HG03378 (cell line): ENCODE data around the gene UBE2B.
"Not testable (repeated sequence)": the region's sequence is repeated elsewhere in the genome, so short reads cannot be mapped to it uniquely, and the experiment has no call there.

Source experiments
- ATAC-seq: cut with Tn5 transposase; IDR thresholded peaks from one replicate; pipeline ENCODE4 v1.9.1; 2021; ENCODE audit warnings: mild to moderate bottlenecking, moderate library complexity; ENCODE audit not compliant: unreplicated experiment

UBE2B gene

GRCh38 chr5:134370871-134371833, at the start of gene UBE2B:
UBE2B (plus strand) TSS chr5:134371569; CDS start chr5:134371596, 27 bp downstream.
- ATAC-seq, result peak; percentile 71

GRCh38 chr5:134327327-134327726, 44.0 kb upstream of the UBE2B start:
- ATAC-seq, result no peak

- ATAC-seq, result no peak
Measured at GRCh38 chr5:134328619-134329018, 42.8 kb upstream of the UBE2B start.

GRCh38 chr5:134336833-134337232, 34.5 kb upstream of the UBE2B start:
- ATAC-seq, result not testable (repeated sequence)

GRCh38 chr5:134343500-134343899, 27.9 kb upstream of the UBE2B start:
- ATAC-seq, result not testable (repeated sequence)

GRCh38 chr5:134345476-134345875, 25.9 kb upstream of the UBE2B start:
- ATAC-seq, result not testable (repeated sequence)

- ATAC-seq, result no peak
Measured at GRCh38 chr5:134345996-134346395, 25.4 kb upstream of the UBE2B start.

GRCh38 chr5:134349463-134349862, 21.9 kb upstream of the UBE2B start:
- no peak for ATAC-seq

- ATAC-seq, result no peak
Measured at GRCh38 chr5:134355681-134356080, 15.7 kb upstream of the UBE2B start.

- no peak for ATAC-seq
Measured at GRCh38 chr5:134365604-134366003, 5.8 kb upstream of the UBE2B start.

GRCh38 chr5:134370311-134370870, 978 bp upstream of the UBE2B start:
- ATAC-seq, result peak; percentile 8

- ATAC-seq, result no peak
Measured at GRCh38 chr5:134371834-134372340, 518 bp downstream of the UBE2B start.

GRCh38 chr5:134373633-134374032, 2.3 kb downstream of the UBE2B start:
- not testable (repeated sequence) for ATAC-seq

- no peak for ATAC-seq
Measured at GRCh38 chr5:134374232-134374631, 2.9 kb downstream of the UBE2B start.

GRCh38 chr5:134380346-134380745, 9.0 kb downstream of the UBE2B start:
- no peak for ATAC-seq

- ATAC-seq, result not testable (repeated sequence)
Measured at GRCh38 chr5:134382204-134382603, 10.8 kb downstream of the UBE2B start.

- no peak for ATAC-seq
Measured at GRCh38 chr5:134383980-134384697, 12.8 kb downstream of the UBE2B start.

GRCh38 chr5:134387443-134387842, 16.1 kb downstream of the UBE2B start:
- ATAC-seq, result no peak

GRCh38 chr5:134392301-134392700, 20.9 kb downstream of the UBE2B start:
- ATAC-seq, result no peak

- no peak for ATAC-seq
Measured at GRCh38 chr5:134394932-134395331, 23.6 kb downstream of the UBE2B start.

GRCh38 chr5:134396274-134396673, 24.9 kb downstream of the UBE2B start:
- no peak for ATAC-seq
